H1 (cell line): ENCODE results near the gene FGF4. TPM values are rescaled to one million over a fixed set of nuclear protein-coding genes. Genes with fewer than 3 reads are reported as not detected.

Experiments used
- CTCF ChIA-PET: fragments of 300-600 bp; sonication (Branson Sonifier 250); formaldehyde crosslinking; loops from one replicate; lab custom pipeline; 2021; ENCODE audit not compliant: partially characterized antibody; lab: Charles Lee
- POLR2A ChIA-PET: fragments of 300-600 bp; sonication (Branson Sonifier 250); formaldehyde crosslinking; loops from one replicate; lab custom pipeline; 2021; ENCODE audit warnings: inconsistent platforms; ENCODE audit not compliant: partially characterized antibody; lab: Charles Lee
- DNase-seq, 2 experiments: peaks; one replicate each; pipeline versions ENCODE4 v3.0.0 to v3.0.0-alpha.2; 2010 to 2022; ENCODE audit warnings: low spot score in 2 of 2, low read depth in 1 of 2, mixed read lengths in 1 of 2
- FAIRE-seq: peaks from 2 replicates; lab custom pipeline; 2011; peaks lifted over from hg19 to GRCh38; lab: Jason Lieb, UNC
- H2AFZ ChIP-seq: 2 replicates; pipeline ENCODE4 v1.8.1; 2012; ENCODE audit warnings: low read length, inconsistent platforms
- H2AK5ac ChIP-seq: 2 replicates; pipeline ENCODE4 v1.6.1; 2013; ENCODE audit warnings: low read depth, low read length
- H2BK120ac ChIP-seq: replicated peaks from 2 replicates; pipeline ENCODE3; 2013; ENCODE audit warnings: low read depth, low read length, inconsistent platforms
- H2BK12ac ChIP-seq: 2 replicates; pipeline ENCODE4 v1.6.1; 2013; ENCODE audit warnings: low read depth, low read length
- H2BK15ac ChIP-seq: 2 replicates; pipeline ENCODE4 v1.6.1; 2013; ENCODE audit warnings: low read length
- H2BK20ac ChIP-seq: 2 replicates; pipeline ENCODE4 v1.6.1; 2013; ENCODE audit warnings: low read length
- H2BK5ac ChIP-seq: 2 replicates; pipeline ENCODE4 v1.6.1; 2013; ENCODE audit warnings: low read depth, low read length
- H3K14ac ChIP-seq: 2 replicates; pipeline ENCODE4 v1.6.1; 2013; ENCODE audit warnings: inconsistent platforms; ENCODE audit not compliant: insufficient read length
- H3K18ac ChIP-seq: 2 replicates; pipeline ENCODE4 v1.6.1; 2013; ENCODE audit warnings: low read length; ENCODE audit errors: extremely low read depth
- H3K23ac ChIP-seq: 2 replicates; pipeline ENCODE4 v1.6.1; 2013; ENCODE audit warnings: inconsistent platforms; ENCODE audit not compliant: insufficient read length
- H3K23me2 ChIP-seq: 2 replicates; pipeline ENCODE4 v1.6.1; 2013; ENCODE audit warnings: low read depth, low read length
- H3K27ac ChIP-seq: 2 replicates; pipeline ENCODE4 v1.6.1; 2011; ENCODE audit warnings: low read depth, low read length, inconsistent platforms
- H3K27me3 ChIP-seq, 4 experiments: replicated peaks in 1 of 4; 1 replicate in 1 of 4; 2 replicates in 3 of 4; pipeline versions ENCODE4 v1.6.1 to v1.8.1; 2011 to 2013; ENCODE audit warnings: low read length in 3 of 4, mild to moderate bottlenecking in 3 of 4, inconsistent platforms in 2 of 4, mixed read lengths in 2 of 4, moderate library complexity in 1 of 4; ENCODE audit not compliant: control insufficient read depth in 3 of 4, insufficient read depth in 3 of 4; ENCODE audit errors: extremely low read depth in 1 of 4
- H3K36me3 ChIP-seq, 4 experiments: 2 replicates each; pipeline versions ENCODE4 v1.6.1 to v1.8.1; 2011 to 2013; ENCODE audit warnings: mild to moderate bottlenecking in 4 of 4, low read length in 3 of 4, moderate library complexity in 2 of 4, control low read depth in 1 of 4, inconsistent platforms in 1 of 4; ENCODE audit not compliant: insufficient read depth in 4 of 4, control insufficient read depth in 2 of 4
- H3K4ac ChIP-seq: replicated peaks from 2 replicates; pipeline ENCODE3; 2013; ENCODE audit warnings: low read length, low read depth, mixed read lengths, inconsistent platforms; ENCODE audit not compliant: insufficient read length
- H3K4me1 ChIP-seq, 4 experiments: replicated peaks in 1 of 4; 1 replicate in 1 of 4; 2 replicates in 3 of 4; pipeline versions ENCODE4 v1.6.1 to v1.8.1; 2011 to 2013; ENCODE audit warnings: low read length in 3 of 4, inconsistent platforms in 2 of 4, mixed read lengths in 1 of 4; ENCODE audit not compliant: insufficient read depth in 4 of 4, control insufficient read depth in 3 of 4
- H3K4me2 ChIP-seq, 2 experiments: 2 replicates each; pipeline versions ENCODE4 v1.6.1 to v1.8.1; 2011 to 2013; ENCODE audit warnings: low read depth in 2 of 2, low read length in 2 of 2, control low read depth in 1 of 2, inconsistent platforms in 1 of 2, mild to moderate bottlenecking in 1 of 2; ENCODE audit not compliant: insufficient read depth in 1 of 2
- H3K4me3 ChIP-seq, 4 experiments: fragments of 200-600, 300-600 bp in 1 of 4; sonication (generic), shearing (Covaris generic), sonication (Bioruptor Twin) in 1 of 4; 2 replicates each; pipeline versions ENCODE4 v1.5.1 to v1.8.1; 2011 to 2016; ENCODE audit warnings: low read length in 4 of 4, low read depth in 3 of 4, control low read depth in 2 of 4, inconsistent platforms in 2 of 4, mild to moderate bottlenecking in 2 of 4, mixed read lengths in 1 of 4, moderate library complexity in 1 of 4; ENCODE audit not compliant: insufficient read depth in 2 of 4; ENCODE audit errors: extremely low read depth in 1 of 4
- H3K56ac ChIP-seq: replicated peaks from 2 replicates; pipeline ENCODE3; 2013; ENCODE audit warnings: low read depth, mild to moderate bottlenecking, mixed read lengths, low read length, inconsistent platforms; ENCODE audit not compliant: insufficient read length
- H3K79me1 ChIP-seq: 2 replicates; pipeline ENCODE4 v1.6.1; 2013; ENCODE audit warnings: low read depth, low read length, control low read depth
- H3K79me2 ChIP-seq, 2 experiments: 2 replicates each; pipeline versions ENCODE4 v1.6.1 to v1.8.1; 2012 to 2013; ENCODE audit warnings: low read length in 2 of 2, mild to moderate bottlenecking in 2 of 2, inconsistent platforms in 1 of 2; ENCODE audit not compliant: insufficient read depth in 2 of 2, control insufficient read depth in 1 of 2
- H3K9ac ChIP-seq, 4 experiments: replicated peaks in 1 of 4; 1 replicate in 1 of 4; 2 replicates in 3 of 4; pipeline versions ENCODE4 v1.6.1 to v1.8.1; 2011 to 2013; ENCODE audit warnings: low read depth in 3 of 4, low read length in 3 of 4, control low read depth in 2 of 4, mild to moderate bottlenecking in 2 of 4, moderate library complexity in 2 of 4, inconsistent platforms in 1 of 4; ENCODE audit errors: extremely low read depth in 1 of 4
- H3K9me3 ChIP-seq, 2 experiments: 2 replicates each; pipeline versions ENCODE4 v1.6.1 to v1.8.1; 2012 to 2013; ENCODE audit warnings: mild to moderate bottlenecking in 2 of 2, moderate library complexity in 2 of 2, control low read depth in 1 of 2, inconsistent platforms in 1 of 2, low read depth in 1 of 2, low read length in 1 of 2, mixed read lengths in 1 of 2; ENCODE audit not compliant: insufficient read depth in 2 of 2
- H4K20me1 ChIP-seq, 2 experiments: replicated peaks in 1 of 2; 2 replicates each; pipeline versions ENCODE3 to v1.8.1; 2011 to 2013; ENCODE audit warnings: inconsistent platforms in 2 of 2, low read length in 2 of 2, mild to moderate bottlenecking in 1 of 2; ENCODE audit not compliant: insufficient read depth in 2 of 2, control insufficient read depth in 1 of 2
- H4K5ac ChIP-seq: 2 replicates; pipeline ENCODE4 v1.6.1; 2013; ENCODE audit warnings: low read length, low read depth, mixed read lengths, inconsistent platforms; ENCODE audit not compliant: insufficient read length
- H4K8ac ChIP-seq: 2 replicates; pipeline ENCODE4 v1.8.0; 2013; ENCODE audit warnings: mild to moderate bottlenecking, moderate library complexity, low read length, inconsistent platforms; ENCODE audit not compliant: insufficient read depth; ENCODE audit errors: extremely low read depth
- H4K91ac ChIP-seq: replicated peaks from 2 replicates; pipeline ENCODE3; 2013; ENCODE audit warnings: low read length, mixed read lengths, inconsistent platforms; ENCODE audit not compliant: insufficient read length
- BACH1 ChIP-seq: IDR thresholded peaks from 2 replicates; pipeline ENCODE4 v1.6.1; 2012; ENCODE audit warnings: low read length, improper control_type of control experiment
- polyA plus RNA-seq, 7 experiments: library from polyadenylated mRNA; depleted of rRNA in 3 of 7; stranded (reverse) in 5 of 7; unstranded in 2 of 7; fragments of >200 nt in 5 of 7; fragments of 200-250 nt in 2 of 7; gene quantifications; 1 replicate in 5 of 7; 2 replicates in 1 of 7; 4 replicates in 1 of 7; pipeline versions ENCODE4 v1.2.1 to v1.2.3, GENCODE V29; 2011 to 2013; ENCODE audit warnings: missing spikeins in 2 of 7, mixed read lengths in 2 of 7
- total RNA-seq: library from RNA; stranded (reverse); fragmentation: NEBNext Ultra II Directional; extraction: Animal tissue kit (Norgen Biotek cat#: 25700); gene quantifications from 2 replicates; pipeline ENCODE4 v1.2.1, GENCODE V29; 2021
- TF ChIP-seq, protein P1 (sequence below): IDR thresholded peaks from 2 replicates; pipeline ENCODE4 v1.6.1; 2012; ENCODE audit warnings: inconsistent platforms

FGF4 gene
- total and polyA plus RNA-seq, 2 of the 8 experiments (the other 6 are each of a cell fraction or from before 2014, with no cell fraction given) = 0.57 to 2.0 TPM

DNA sequence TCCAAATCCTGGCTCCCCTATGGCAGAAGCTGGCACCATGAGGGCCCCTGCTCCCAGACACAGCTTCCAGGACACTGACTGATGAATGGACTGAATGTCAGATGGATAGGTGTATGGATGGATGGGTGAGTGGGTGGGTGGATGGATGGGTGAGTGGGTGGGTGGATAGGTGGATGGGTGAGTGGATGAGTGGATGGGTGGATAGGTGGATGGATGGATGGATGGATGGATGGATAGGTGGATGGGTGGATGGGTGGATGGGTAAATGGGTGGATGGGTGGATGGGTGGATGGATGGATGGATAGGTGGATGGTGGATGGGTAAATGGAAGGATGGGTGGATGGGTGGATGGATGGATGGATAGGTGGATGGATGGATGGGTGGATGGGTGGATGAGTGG is 39.8 kb upstream of the FGF4 start:
- Histone ChIP-seq H3K9ac (no peak overlapping the region), H2BK20ac (no peak overlapping the region), H4K5ac (no peak overlapping the region), H3K36me3 (peaks cover 0 to 4% (median 0%) of the 10 kb centered on the region in 4 experiments; a peak in 1 of 8 replicates), H3K4ac (no peak overlapping the region), H3K4me2 (no peak overlapping the region), H4K20me1 (peaks cover 0 to 4% of the 10 kb centered on the region in 2 experiments), H2AK5ac (no peak overlapping the region), H3K9me3 (no peaks in the 10 kb centered on the region), H2AFZ (no peak overlapping the region), H3K23ac (no peak overlapping the region), H3K79me2 (no peaks in the 10 kb centered on the region), H3K14ac (no peak overlapping the region), H3K4me1 (peaks cover 0 to 16% (median 9%) of the 10 kb centered on the region in 4 experiments; a peak in 6 of 7 replicates), H3K56ac (no peak overlapping the region), H3K4me3 (no peak overlapping the region), H3K79me1 (no peaks in the 10 kb centered on the region; the same call in 1 of the 2 replicates), H3K27me3 (peaks cover 46 to 59% (median 56%) of the 10 kb centered on the region in 4 experiments), H2BK15ac (no peak overlapping the region), H2BK5ac (no peak overlapping the region), H2BK120ac (no peak overlapping the region), H3K18ac (no peak overlapping the region), H4K91ac (no peak overlapping the region), H4K8ac (no peak overlapping the region), H2BK12ac (no peak overlapping the region), H3K27ac (no peak overlapping the region), H3K23me2 (peaks cover 26% of the 10 kb centered on the region; the same call in 1 of the 2 replicates)
- no peak for FAIRE-seq
- POLR2A ChIA-PET = interaction anchor here (1.2 kb wide), 1 partner anchor 10 kb away, joined by 4 read pairs; no protein-coding TSS in a partner anchor
- TF ChIP-seq BACH1 = no peak
- TF ChIP-seq, protein P1, sequence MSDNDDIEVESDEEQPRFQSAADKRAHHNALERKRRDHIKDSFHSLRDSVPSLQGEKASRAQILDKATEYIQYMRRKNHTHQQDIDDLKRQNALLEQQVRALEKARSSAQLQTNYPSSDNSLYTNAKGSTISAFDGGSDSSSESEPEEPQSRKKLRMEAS = no peak
- CTCF ChIA-PET = interaction anchor here (1.0 to 2.3 kb wide), 3 partner anchors 14 to 68 kb away, joined by 3 to 6 read pairs (median 4); no protein-coding TSS in a partner anchor
- DNase-seq = no peak
